GM12875 (cell line): ENCODE measurements around the gene HAUS5.

Experiments
- H3K4me3 ChIP-seq: one replicate; pipeline ENCODE4 v1.5.1; 2011; ENCODE audit warnings: low read depth, low read length, control low read depth
- CTCF ChIP-seq: IDR thresholded peaks from 2 replicates; pipeline ENCODE4 v1.5.1; 2011; ENCODE audit warnings: low read depth, mild to moderate bottlenecking, control low read depth, inconsistent platforms, low read length, moderate library complexity, borderline replicate concordance; ENCODE audit not compliant: insufficient read depth

Gene HAUS5

GRCh38 chr19:35642798-35643254 lies 30.3 kb downstream of the HAUS5 start:
- peak overlapping the region; percentile 51 for H3K4me3 ChIP-seq
- no peak for TF ChIP-seq CTCF

GRCh38 chr19:35643255-35644205 lies 31.0 kb downstream of the HAUS5 start:
- peak overlapping the region; percentile 51 for H3K4me3 ChIP-seq
- TF ChIP-seq CTCF: no peak

GRCh38 chr19:35644206-35644986 lies 31.9 kb downstream of the HAUS5 start:
- H3K4me3 ChIP-seq: peak overlapping the region; percentile 51
- no peak for TF ChIP-seq CTCF

- TF ChIP-seq CTCF: no peak
- peak overlapping the region; percentile 46 for H3K4me3 ChIP-seq
Observed at GRCh38 chr19:35644987-35645679, 32.6 kb downstream of the HAUS5 start.

GRCh38 chr19:35645680-35646511 lies 33.4 kb downstream of the HAUS5 start:
- no peak for TF ChIP-seq CTCF
- no peak overlapping the region for H3K4me3 ChIP-seq

GRCh38 chr19:35648017-35648961 lies 35.8 kb downstream of the HAUS5 start, which contains the start of gene COX6B1:
Gene COX6B1, plus strand, starts transcription at chr19:35648323. Its CDS starts 2,921 bp downstream, at chr19:35651244.
- no peak for TF ChIP-seq CTCF

More at GRCh38 chr19:35648017-35648961, 35.8 kb downstream of the HAUS5 start, which contains the start of gene COX6B1:
- H3K4me3 ChIP-seq: peak within 1 kb of the TSS; percentile 88
